Measurements from ENCODE around the gene LSP1. TPM values are rescaled to one million over a fixed set of nuclear protein-coding genes. Genes with fewer than 3 reads are reported as not detected.

LSP1 gene
- total and polyA plus RNA-seq, 2 of the 13 experiments (the other 11 are each of a cell fraction or from before 2014, with no cell fraction given) = 0.59 to 1.00 TPM

- no peak overlapping the region for H3K27ac ChIP-seq (ENCODE audit: extremely low read length, insufficient read depth, low read length)
These were observed 75.1 kb downstream of the LSP1 start for GRCh38 chr11:1927848-1928469.

More at GRCh38 chr11:1927848-1928469, 75.1 kb downstream of the LSP1 start:
- FAIRE-seq (no peak), DNase-seq (ENCODE audit: low spot score) (no peak), ATAC-seq (peak; percentile 29)
- Histone ChIP-seq H3K4me2 (ENCODE audit: low read depth, low read length) (no peak overlapping the region), H3K79me2 (ENCODE audit: insufficient read depth, low read length) (no peaks in the 10 kb centered on the region), H3K4me3 (replicated peaks in 1 of 3; ENCODE audit: insufficient read depth in 1 of 3, low read depth in 2 of 3, low read length in 3 of 3) (no peak overlapping the region), H3K9me3 (ENCODE audit: low read length) (no peaks in the 10 kb centered on the region), H3K36me3 (replicated peaks in 1 of 2; ENCODE audit: control insufficient read depth in 1 of 2, insufficient read depth in 2 of 2, low read length in 2 of 2) (no peaks in the 10 kb centered on the region), H3K9ac (ENCODE audit: insufficient read depth, low read depth, low read length) (no peak overlapping the region), H2AFZ (ENCODE audit: low read length) (no peak overlapping the region), H3K4me1 (ENCODE audit: insufficient read depth, low read length) (no peaks in the 10 kb centered on the region), H4K20me1 (ENCODE audit: insufficient read depth, low read length) (no peaks in the 10 kb centered on the region), H3K27me3 (ENCODE audit: control insufficient read depth in 1 of 2, insufficient read depth in 2 of 2, low read length in 2 of 2) (peaks cover 25 to 75% of the 10 kb centered on the region in 2 experiments)
- ChIA-PET CTCF (ENCODE audit: low intra/inter-chr PET ratio, low total read pairs) (no interaction called here), POLR2A (no interaction called here)
- in situ Hi-C loops (cut with HindIII; ENCODE audit: extremely low pct_ligation_motif_present, low pct_unique_long_range_greater_than_20kb) (no loop called here), intact Hi-C loops (cut with micrococcal nuclease; ENCODE audit: unreplicated experiment) (no loop called here)
- no TSS peak for BruUV-seq (replicated peaks)
- 61% methylated on average over 9 of the region's 20 CpGs for WGBS (ENCODE audit: low lambda C conversion rate)
- TF ChIP-seq NFE2L1 (CRISPR knock-in tag; IDR thresholded peaks at IDR 0.05; ENCODE audit: borderline replicate concordance) (no peak), SETDB1 (CRISPR knock-in tag; IDR thresholded peaks at IDR 0.05; ENCODE audit: borderline replicate concordance) (no peak), STAT6 (CRISPR knock-in tag; IDR thresholded peaks at IDR 0.05; ENCODE audit: borderline replicate concordance) (no peak), ZNF639 (CRISPR knock-in tag; conservative IDR thresholded peaks at IDR 0.05) (no peak), ZNF33A (CRISPR knock-in tag; IDR thresholded peaks at IDR 0.05; ENCODE audit: borderline replicate concordance) (no peak), ZNF556 (CRISPR knock-in tag; IDR thresholded peaks at IDR 0.05; ENCODE audit: borderline replicate concordance) (no peak), TRAFD1 (CRISPR knock-in tag; IDR thresholded peaks at IDR 0.05; ENCODE audit: borderline replicate concordance) (no peak), ELF1 (CRISPR knock-in tag; IDR thresholded peaks at IDR 0.05) (no peak), JUN (CRISPR knock-in tag; IDR thresholded peaks at IDR 0.05) (no peak), SMC3 (IDR thresholded peaks at IDR 0.05; ENCODE audit: low read length) (no peak), ZNF232 (CRISPR knock-in tag; IDR thresholded peaks at IDR 0.05; ENCODE audit: borderline replicate concordance) (no peak)

Data from HepG2 (cell line).